HFFc6 (cell line): Measurements from ENCODE around the gene CDH16. TPM values are rescaled to one million over a fixed set of nuclear protein-coding genes. Genes with fewer than 3 reads are reported as not detected.
"Not testable (repeated sequence)": the region's sequence is repeated elsewhere in the genome, so short reads cannot be mapped to it uniquely, and the experiment has no call there.

Experiments used
- DNase-seq: peaks from one replicate; pipeline ENCODE4 v3.0.0-alpha.2; 2018
- H3K27ac Mint-ChIP-seq: 2 replicates; pipeline ENCODE4 v1.8.0; 2020; ENCODE audit warnings: mild to moderate bottlenecking, mixed read lengths
- H3K27me3 Mint-ChIP-seq: 2 replicates; pipeline ENCODE4 v1.8.0; 2021; ENCODE audit warnings: mild to moderate bottlenecking, moderate library complexity, mixed read lengths; ENCODE audit not compliant: insufficient read depth
- H3K36me3 Mint-ChIP-seq: 2 replicates; pipeline ENCODE4 v1.8.0; 2021; ENCODE audit warnings: low read depth, mixed read lengths
- H3K4me1 Mint-ChIP-seq: 2 replicates; pipeline ENCODE4 v1.8.0; 2020; ENCODE audit warnings: low read depth, mixed read lengths
- H3K4me3 Mint-ChIP-seq: 2 replicates; pipeline ENCODE4 v1.8.0; 2020; ENCODE audit warnings: mild to moderate bottlenecking, moderate library complexity, mixed read lengths
- H3K9me3 Mint-ChIP-seq: 2 replicates; pipeline ENCODE4 v1.8.0; 2020; ENCODE audit warnings: mild to moderate bottlenecking, mixed read lengths
- total RNA-seq, 6 experiments: library from RNA; stranded (reverse); fragmentation: NEBNext Ultra II Directional; extraction: Animal tissue kit (Norgen Biotek cat#: 25700); gene quantifications; 2 replicates in 1 of 6; 3 replicates in 5 of 6; pipeline ENCODE4 v1.2.3, GENCODE V29; 2021
- TF ChIP-seq, protein P1 (sequence below): fragments of 200-600 bp; sonication (generic); IDR thresholded peaks from 2 replicates; pipeline ENCODE4 v1.5.0; 2021; ENCODE audit warnings: antibody characterized with exemption, mild to moderate bottlenecking

The CDH16 gene
- total RNA-seq, 6 experiments from 2014 or later: 0.09 TPM; not detected in 5

DNA sequence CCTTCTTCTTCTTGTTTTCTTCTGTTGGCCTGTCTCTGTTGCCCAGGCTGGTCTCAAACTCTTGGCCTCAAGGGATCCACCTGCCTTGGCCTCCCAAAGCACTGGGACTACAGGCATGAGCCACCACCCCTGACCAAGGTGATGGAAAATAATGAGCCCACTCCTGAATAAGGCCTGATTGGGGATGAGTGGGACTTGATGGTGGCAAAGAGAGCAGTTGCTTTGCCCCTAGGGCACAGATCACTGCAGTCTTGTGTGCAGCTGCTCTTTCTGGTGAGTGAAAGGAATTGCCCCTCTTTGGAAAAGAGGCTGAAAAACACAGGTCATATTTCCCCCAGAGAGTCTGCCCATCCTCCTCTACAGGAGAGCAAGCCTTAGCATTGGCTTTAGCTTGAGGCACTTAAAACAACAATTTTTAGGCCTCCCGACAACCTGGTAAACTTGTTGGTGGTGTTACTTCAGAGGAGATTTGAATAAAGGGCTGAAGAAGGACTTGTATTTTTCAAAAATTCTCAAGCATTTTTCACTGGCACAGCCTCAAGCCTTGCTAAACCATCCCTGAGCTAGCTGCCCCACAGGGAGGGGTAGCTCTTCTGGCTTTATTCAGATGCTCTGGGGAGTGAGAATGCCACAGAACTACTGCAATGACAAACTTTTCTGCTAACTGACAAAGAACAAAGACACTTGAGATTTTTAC, 44.5 kb downstream of the CDH16 start:
- H3K36me3 Mint-ChIP-seq: no peaks in the 10 kb centered on the region
- TF ChIP-seq, protein P1, sequence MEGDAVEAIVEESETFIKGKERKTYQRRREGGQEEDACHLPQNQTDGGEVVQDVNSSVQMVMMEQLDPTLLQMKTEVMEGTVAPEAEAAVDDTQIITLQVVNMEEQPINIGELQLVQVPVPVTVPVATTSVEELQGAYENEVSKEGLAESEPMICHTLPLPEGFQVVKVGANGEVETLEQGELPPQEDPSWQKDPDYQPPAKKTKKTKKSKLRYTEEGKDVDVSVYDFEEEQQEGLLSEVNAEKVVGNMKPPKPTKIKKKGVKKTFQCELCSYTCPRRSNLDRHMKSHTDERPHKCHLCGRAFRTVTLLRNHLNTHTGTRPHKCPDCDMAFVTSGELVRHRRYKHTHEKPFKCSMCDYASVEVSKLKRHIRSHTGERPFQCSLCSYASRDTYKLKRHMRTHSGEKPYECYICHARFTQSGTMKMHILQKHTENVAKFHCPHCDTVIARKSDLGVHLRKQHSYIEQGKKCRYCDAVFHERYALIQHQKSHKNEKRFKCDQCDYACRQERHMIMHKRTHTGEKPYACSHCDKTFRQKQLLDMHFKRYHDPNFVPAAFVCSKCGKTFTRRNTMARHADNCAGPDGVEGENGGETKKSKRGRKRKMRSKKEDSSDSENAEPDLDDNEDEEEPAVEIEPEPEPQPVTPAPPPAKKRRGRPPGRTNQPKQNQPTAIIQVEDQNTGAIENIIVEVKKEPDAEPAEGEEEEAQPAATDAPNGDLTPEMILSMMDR: no peak
- DNase-seq: peak; percentile 61
- peak overlapping the region; percentile 56 for H3K4me3 Mint-ChIP-seq
- H3K27me3 Mint-ChIP-seq: no peaks in the 10 kb centered on the region
- H3K9me3 Mint-ChIP-seq: no peaks in the 10 kb centered on the region
- H3K27ac Mint-ChIP-seq: peak overlapping the region; percentile 91
- H3K4me1 Mint-ChIP-seq: peaks cover 56% of the 10 kb centered on the region

DNA sequence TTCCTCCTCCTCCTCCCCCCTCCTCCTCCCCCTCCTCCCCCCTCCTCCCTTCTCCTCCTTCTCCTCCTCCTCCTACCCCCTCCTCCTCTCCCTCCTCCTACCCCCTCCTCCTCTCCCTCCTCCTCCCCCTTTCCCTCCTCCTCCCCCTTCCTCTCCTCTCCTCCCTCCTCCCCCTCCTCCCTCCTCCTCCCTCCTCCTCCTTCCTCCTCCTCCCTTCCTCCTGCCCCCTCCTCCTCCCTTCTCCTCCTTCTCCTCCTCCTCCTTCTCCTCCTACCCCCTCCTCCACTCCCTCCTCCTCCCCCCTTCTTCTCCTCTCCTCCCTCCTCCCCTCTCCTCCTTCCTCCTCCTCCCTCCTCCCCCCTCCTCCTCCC, 45.0 kb downstream of the CDH16 start:
- Mint-ChIP-seq H3K36me3 (no peaks in the 10 kb centered on the region), H3K27ac (peak overlapping the region; percentile 96), H3K27me3 (no peaks in the 10 kb centered on the region), H3K4me1 (peaks cover 56% of the 10 kb centered on the region), H3K4me3 (no peak overlapping the region), H3K9me3 (no peaks in the 10 kb centered on the region)
- TF ChIP-seq, protein P1: no peak
- no peak for DNase-seq

DNA sequence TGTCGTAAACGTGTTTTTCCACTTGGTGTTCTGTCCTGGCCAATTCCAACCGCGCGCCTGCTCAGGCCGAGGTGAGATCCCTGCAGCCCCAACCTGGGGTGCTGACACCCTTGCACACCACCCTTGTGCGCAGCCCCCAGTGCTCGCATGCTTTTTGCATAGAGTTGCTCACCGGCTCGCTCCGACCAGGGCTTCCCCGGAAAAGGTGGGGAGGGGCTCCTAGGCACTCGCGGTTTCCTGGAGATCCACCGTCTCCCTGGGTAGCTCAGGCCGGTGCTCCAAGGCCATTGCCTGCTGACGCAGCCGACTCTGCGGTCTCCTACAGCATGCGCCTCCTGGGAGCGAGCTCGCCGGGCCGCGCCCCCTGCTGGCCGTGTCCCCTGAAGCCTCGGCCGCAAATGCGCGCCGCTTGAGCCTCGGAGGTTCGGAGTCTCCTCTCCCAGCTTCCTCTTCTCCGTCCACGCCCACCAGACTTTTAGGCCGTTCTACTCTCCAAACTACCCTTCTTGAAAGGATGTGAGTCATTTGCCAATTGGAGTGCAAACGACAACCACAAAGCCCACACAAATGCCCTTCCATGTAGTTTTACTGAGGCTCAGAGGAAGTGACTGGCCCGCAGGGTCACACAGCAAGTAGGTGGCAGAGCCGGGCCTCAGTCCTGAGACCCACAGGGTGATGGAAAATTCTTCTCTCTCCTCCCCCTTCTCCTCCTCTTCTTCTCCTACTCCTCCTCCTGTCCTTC, 45.6 kb downstream of the CDH16 start:
- no peaks in the 10 kb centered on the region for H3K36me3 Mint-ChIP-seq
- TF ChIP-seq, protein P1: peak; percentile 98
- H3K4me3 Mint-ChIP-seq: peak overlapping the region; percentile 95
- H3K9me3 Mint-ChIP-seq: no peaks in the 10 kb centered on the region
- peak overlapping the region; percentile 96 for H3K27ac Mint-ChIP-seq
- H3K4me1 Mint-ChIP-seq: peaks cover 51% of the 10 kb centered on the region
- peak; percentile 100 for DNase-seq
- no peaks in the 10 kb centered on the region for H3K27me3 Mint-ChIP-seq

DNA sequence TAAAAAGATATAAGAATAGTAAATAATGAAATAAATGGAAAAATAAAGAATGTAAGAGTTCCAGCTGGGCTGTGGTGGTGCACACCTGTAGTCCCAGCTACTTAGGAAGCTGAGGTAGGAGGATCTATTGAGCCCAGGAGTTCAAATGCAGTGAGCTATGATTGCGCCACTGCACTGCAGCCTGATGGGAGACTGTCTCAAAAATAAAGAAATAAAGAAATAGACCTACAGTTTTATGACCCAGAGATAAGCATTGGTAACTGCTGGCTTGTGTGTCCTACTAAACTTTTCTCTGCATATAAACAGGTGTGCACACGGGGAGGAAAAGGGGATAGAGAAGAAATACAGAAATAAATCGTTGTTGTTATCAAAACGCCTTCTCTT, 46.1 kb downstream of the CDH16 start:
- peak overlapping the region; percentile 95 for H3K4me3 Mint-ChIP-seq
- no peaks in the 10 kb centered on the region for H3K9me3 Mint-ChIP-seq
- no peaks in the 10 kb centered on the region for H3K36me3 Mint-ChIP-seq
- H3K4me1 Mint-ChIP-seq: peaks cover 53% of the 10 kb centered on the region
- peak overlapping the region; percentile 96 for H3K27ac Mint-ChIP-seq
- DNase-seq: no peak
- TF ChIP-seq, protein P1: no peak
- no peaks in the 10 kb centered on the region for H3K27me3 Mint-ChIP-seq

DNA sequence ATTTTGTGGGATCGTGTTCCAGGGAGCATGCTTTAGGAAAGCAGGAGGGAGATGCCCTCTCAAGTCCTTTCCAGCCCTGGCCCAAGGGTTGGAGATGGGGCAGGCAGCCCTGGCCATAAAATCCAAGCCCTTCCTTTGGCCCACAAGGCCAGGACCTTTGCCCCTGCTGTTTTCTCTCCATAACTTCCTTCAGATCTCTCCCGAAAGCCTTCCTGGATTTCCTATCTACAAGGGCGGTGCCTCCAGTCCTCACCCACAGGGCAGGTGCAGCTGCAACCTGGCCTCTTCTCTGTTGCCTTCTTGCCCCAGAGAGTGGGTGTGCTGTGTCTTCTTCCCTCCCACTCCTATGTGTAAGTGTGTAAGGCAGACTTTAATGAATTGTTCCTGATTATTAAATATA, 46.8 kb downstream of the CDH16 start:
- Mint-ChIP-seq H3K27ac (no peak overlapping the region), H3K4me1 (peaks cover 53% of the 10 kb centered on the region), H3K27me3 (no peaks in the 10 kb centered on the region), H3K4me3 (no peak overlapping the region), H3K36me3 (no peaks in the 10 kb centered on the region), H3K9me3 (no peaks in the 10 kb centered on the region)
- DNase-seq: no peak
- TF ChIP-seq, protein P1: no peak

DNA sequence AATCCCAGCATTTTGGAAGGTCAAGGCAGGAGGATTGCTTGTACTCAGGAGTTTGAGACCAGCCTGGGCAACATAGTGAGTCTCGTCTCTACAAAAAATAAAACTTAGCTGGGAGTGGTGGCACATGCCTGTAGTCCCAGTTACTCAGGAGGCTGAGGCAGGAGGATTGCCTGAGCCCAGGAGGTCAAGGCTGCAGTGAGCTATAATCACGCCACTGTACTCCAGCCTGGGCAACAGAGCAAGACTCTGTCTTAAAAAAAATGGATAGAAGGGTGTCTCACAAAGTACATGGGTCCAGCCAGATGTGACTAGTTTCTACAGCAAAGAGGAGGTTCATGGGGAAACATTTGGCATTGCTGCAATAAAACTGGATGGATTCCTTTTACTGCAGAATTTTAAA, 47.3 kb downstream of the CDH16 start:
- not testable (repeated sequence) for H3K27ac Mint-ChIP-seq, H3K27me3 Mint-ChIP-seq, DNase-seq, H3K36me3 Mint-ChIP-seq, H3K9me3 Mint-ChIP-seq, H3K4me3 Mint-ChIP-seq
- peaks cover 53% of the 10 kb centered on the region for H3K4me1 Mint-ChIP-seq
